H1 (cell line): Measurements from ENCODE around the gene CCDC33.

Experiments
- CTCF ChIP-seq, 3 experiments: IDR thresholded peaks; 1 replicate in 2 of 3; 2 replicates in 1 of 3; pipeline versions ENCODE4 v1.5.1 to v1.6.1; 2011; ENCODE audit warnings: low read length in 3 of 3, mild to moderate bottlenecking in 3 of 3, inconsistent platforms in 2 of 3, low read depth in 1 of 3, moderate library complexity in 1 of 3; ENCODE audit not compliant: insufficient read depth in 1 of 3; ENCODE audit errors: control extremely low read depth in 1 of 3
- HDAC2 ChIP-seq, 2 experiments: fragments of 300-600 bp in 1 of 2; sonication (generic) in 1 of 2; IDR thresholded peaks; 2 replicates each; pipeline ENCODE4 v1.6.1; 2011 to 2012; ENCODE audit warnings: low read depth in 2 of 2, low read length in 2 of 2, mild to moderate bottlenecking in 2 of 2, moderate library complexity in 2 of 2, borderline replicate concordance in 1 of 2, inconsistent platforms in 1 of 2
- POLR2AphosphoS5 ChIP-seq: IDR thresholded peaks from 2 replicates; pipeline ENCODE4 v1.6.1; 2011; ENCODE audit warnings: low read depth, low read length
- SIX5 ChIP-seq: IDR thresholded peaks from 2 replicates; pipeline ENCODE4 v1.6.1; 2011; ENCODE audit warnings: mild to moderate bottlenecking, low read depth, low read length
- USF2 ChIP-seq: IDR thresholded peaks from 2 replicates; pipeline ENCODE4 v1.6.1; 2011; ENCODE audit warnings: low read length, improper control_type of control experiment
- ZNF274 ChIP-seq: IDR thresholded peaks from 2 replicates; pipeline ENCODE4 v1.7.0; 2012; ENCODE audit warnings: low read length, borderline replicate concordance; ENCODE audit errors: extremely low read depth

GRCh38 chr15:74270854-74271520 is 34.9 kb downstream of the CCDC33 start:
- TF ChIP-seq ZNF274 (no peak), POLR2AphosphoS5 (no peak), SIX5 (no peak), HDAC2 (IDR thresholded peaks at IDR 0.05; ENCODE audit: borderline replicate concordance in 1 of 2, low read depth in 2 of 2, low read length in 2 of 2) (no peak), CTCF (IDR thresholded peaks at IDR 0.05; ENCODE audit: control extremely low read depth in 1 of 3, insufficient read depth in 1 of 3, low read depth in 1 of 3, low read length in 3 of 3) (no peak), USF2 (no peak)
